Chondrocyte (in vitro differentiated cells): Measurements from ENCODE around the gene MED16. TPM values are rescaled to one million over a fixed set of nuclear protein-coding genes. Genes with fewer than 3 reads are reported as not detected.

Experiments
- DNase-seq: peaks from one replicate; pipeline ENCODE4 v3.0.0; 2021; ENCODE audit warnings: mixed read lengths, low spot score
- H3K27ac Mint-ChIP-seq: one replicate; pipeline ENCODE4 v1.8.0; 2021; ENCODE audit warnings: mild to moderate bottlenecking, moderate library complexity, mixed read lengths; ENCODE audit not compliant: unreplicated experiment
- H3K27me3 Mint-ChIP-seq: 2 replicates; pipeline ENCODE4 v1.8.0; 2021; ENCODE audit warnings: low read depth, mixed read lengths
- H3K36me3 Mint-ChIP-seq: 2 replicates; pipeline ENCODE4 v1.8.0; 2021; ENCODE audit warnings: low read depth, mixed read lengths
- H3K4me1 Mint-ChIP-seq: 2 replicates; pipeline ENCODE4 v1.8.0; 2021; ENCODE audit warnings: low read depth, mild to moderate bottlenecking, mixed read lengths
- H3K4me3 Mint-ChIP-seq: one replicate; pipeline ENCODE4 v1.8.0; 2021; ENCODE audit warnings: mild to moderate bottlenecking, moderate library complexity, mixed read lengths; ENCODE audit not compliant: unreplicated experiment
- H3K9me3 Mint-ChIP-seq: 2 replicates; pipeline ENCODE4 v1.8.0; 2021; ENCODE audit warnings: low read depth, mixed read lengths
- total RNA-seq: library from RNA; stranded (reverse); gene quantifications from 3 replicates; pipeline ENCODE4 v1.2.1, GENCODE V29; 2021
- TF ChIP-seq, protein P1 (sequence below): fragments of 200-600 bp; sonication (generic); IDR thresholded peaks from 2 replicates; pipeline ENCODE4 v1.5.0; 2021; ENCODE audit warnings: antibody characterized with exemption, mild to moderate bottlenecking, moderate library complexity

MED16 gene
- total RNA-seq, 1 donor from 2014 or later = 47.0 TPM

DNA sequence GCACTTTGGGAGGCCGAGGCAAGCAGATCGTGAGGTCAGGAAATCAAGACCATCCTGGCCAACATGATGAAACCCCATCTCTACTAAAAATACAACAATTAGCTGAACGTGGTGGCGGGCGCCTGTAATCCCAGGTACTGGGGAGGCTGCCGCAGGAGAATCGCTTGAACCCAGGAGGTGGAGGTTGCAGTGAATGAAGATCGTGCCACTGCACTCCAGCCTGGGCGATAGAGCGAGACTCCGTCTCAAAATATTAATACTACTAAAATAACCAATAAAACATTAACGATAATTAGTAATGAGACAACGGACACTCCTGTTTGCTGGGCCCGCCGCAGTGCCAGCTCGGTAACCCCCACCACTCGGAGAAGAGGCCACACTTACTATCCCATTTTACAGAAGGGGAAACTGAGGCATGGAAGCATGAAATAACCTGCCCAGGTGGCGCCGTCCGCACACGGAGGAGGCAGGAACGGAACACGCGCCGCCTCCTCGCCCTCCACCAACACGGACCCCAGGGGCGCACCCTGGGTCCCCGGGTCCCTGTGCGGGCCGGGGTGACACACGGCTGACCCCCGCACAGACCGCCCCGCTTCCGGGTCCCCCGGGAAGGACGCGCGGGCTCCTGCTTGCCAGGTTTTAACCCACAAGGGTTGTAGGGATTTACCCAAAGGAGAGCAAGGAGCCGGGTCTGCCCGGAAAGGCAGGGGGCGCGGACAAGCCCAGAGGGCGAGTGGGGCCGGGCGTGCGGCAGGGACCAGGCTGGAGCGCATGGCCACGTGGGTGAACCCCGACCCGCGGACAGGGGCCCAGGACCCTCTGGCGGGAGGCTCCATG, 18.4 kb upstream of the MED16 start:
- peak overlapping the region; percentile 63 for H3K4me3 Mint-ChIP-seq
- H3K27me3 Mint-ChIP-seq = no peaks in the 10 kb centered on the region
- no peaks in the 10 kb centered on the region for H3K9me3 Mint-ChIP-seq
- no peak overlapping the region for H3K27ac Mint-ChIP-seq
- no peaks in the 10 kb centered on the region for H3K36me3 Mint-ChIP-seq
- peaks cover 11% of the 10 kb centered on the region for H3K4me1 Mint-ChIP-seq
- DNase-seq = no peak
- TF ChIP-seq, protein P1, sequence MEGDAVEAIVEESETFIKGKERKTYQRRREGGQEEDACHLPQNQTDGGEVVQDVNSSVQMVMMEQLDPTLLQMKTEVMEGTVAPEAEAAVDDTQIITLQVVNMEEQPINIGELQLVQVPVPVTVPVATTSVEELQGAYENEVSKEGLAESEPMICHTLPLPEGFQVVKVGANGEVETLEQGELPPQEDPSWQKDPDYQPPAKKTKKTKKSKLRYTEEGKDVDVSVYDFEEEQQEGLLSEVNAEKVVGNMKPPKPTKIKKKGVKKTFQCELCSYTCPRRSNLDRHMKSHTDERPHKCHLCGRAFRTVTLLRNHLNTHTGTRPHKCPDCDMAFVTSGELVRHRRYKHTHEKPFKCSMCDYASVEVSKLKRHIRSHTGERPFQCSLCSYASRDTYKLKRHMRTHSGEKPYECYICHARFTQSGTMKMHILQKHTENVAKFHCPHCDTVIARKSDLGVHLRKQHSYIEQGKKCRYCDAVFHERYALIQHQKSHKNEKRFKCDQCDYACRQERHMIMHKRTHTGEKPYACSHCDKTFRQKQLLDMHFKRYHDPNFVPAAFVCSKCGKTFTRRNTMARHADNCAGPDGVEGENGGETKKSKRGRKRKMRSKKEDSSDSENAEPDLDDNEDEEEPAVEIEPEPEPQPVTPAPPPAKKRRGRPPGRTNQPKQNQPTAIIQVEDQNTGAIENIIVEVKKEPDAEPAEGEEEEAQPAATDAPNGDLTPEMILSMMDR = no peak

DNA sequence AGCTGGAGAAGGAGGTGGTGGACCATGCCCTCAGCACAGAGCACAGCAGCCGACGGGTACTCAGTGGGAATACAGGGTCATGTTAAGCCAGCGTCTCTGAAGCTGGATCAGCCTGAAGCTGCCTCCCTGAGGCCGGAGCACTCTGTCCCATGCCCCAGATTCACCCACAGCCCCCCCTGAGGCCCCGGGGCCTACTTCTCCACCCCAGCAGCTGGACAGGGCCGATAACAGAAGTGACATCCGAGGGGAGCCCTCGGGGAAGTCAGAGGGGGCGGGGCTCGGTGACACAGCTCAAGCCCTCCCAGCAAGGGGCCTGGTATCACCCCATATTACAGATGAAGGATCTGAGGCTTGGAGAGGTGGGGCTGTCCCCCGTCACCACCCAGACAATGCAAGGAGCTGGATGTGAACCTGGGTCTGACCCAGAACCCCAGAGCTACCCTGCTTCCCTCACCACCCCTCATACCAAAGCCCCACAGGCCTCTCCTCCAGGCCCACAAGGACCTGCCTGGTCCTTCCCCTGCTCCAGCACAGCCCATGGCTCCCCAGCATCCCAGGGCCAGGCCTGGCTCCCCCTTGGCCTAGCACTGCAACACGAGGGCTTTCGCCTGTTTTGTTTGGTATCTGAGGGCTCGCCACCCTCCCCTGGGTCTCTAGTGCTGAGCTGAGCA, 14.3 kb upstream of the MED16 start:
- H3K4me1 Mint-ChIP-seq = peaks cover 7% of the 10 kb centered on the region
- no peak overlapping the region for H3K4me3 Mint-ChIP-seq
- peak; percentile 59 for DNase-seq
- TF ChIP-seq, protein P1 = no peak
- no peaks in the 10 kb centered on the region for H3K27me3 Mint-ChIP-seq
- H3K9me3 Mint-ChIP-seq = no peaks in the 10 kb centered on the region
- no peaks in the 10 kb centered on the region for H3K36me3 Mint-ChIP-seq
- no peak overlapping the region for H3K27ac Mint-ChIP-seq

DNA sequence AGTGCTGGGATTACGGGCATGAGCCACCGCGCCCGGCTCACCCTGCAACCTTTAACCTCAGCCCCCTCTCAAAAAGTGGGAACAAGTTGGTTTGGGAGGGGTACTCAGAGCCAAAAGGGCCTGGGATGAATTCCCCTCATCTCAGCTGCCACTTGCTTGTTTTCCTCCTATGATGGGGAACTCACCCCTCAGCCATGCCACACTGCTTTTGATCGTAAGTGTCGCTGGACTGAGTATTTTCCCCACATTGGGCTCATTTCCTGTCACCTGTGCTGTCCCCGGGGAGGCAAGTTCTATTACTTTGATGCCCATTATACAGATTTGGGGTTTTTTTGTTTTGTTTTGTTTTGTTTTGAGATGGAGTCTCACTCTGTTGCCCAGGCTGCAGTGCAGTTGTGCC, 13.5 kb upstream of the MED16 start:
- no peak for DNase-seq
- TF ChIP-seq, protein P1 = no peak
- Mint-ChIP-seq H3K4me1 (peaks cover 7% of the 10 kb centered on the region), H3K36me3 (no peaks in the 10 kb centered on the region), H3K27ac (no peak overlapping the region), H3K27me3 (no peaks in the 10 kb centered on the region), H3K4me3 (no peak overlapping the region), H3K9me3 (no peaks in the 10 kb centered on the region)

DNA sequence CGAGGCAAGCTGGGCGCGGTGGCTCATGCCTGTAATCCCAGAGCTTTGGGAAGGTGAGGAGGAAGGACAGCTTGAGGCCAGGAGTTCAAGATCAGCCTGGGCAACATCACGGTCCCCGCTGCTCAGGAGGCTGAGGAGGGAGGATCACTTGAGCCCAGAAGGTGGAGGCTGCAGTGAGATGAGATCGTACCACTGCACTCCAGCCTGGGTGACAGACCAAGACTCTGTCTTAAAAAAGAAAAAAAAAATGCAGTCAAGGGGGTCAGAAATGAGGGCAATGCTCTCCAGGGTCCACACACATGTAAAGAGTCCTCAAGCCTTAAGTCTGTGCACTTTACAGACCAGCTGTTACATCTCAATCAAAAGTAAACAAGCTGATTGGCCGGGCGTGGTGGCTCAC, 11.6 kb upstream of the MED16 start:
- H3K36me3 Mint-ChIP-seq = no peaks in the 10 kb centered on the region
- H3K27me3 Mint-ChIP-seq = no peaks in the 10 kb centered on the region
- no peak overlapping the region for H3K27ac Mint-ChIP-seq
- H3K4me1 Mint-ChIP-seq = peaks cover 7% of the 10 kb centered on the region
- H3K4me3 Mint-ChIP-seq = no peak overlapping the region
- TF ChIP-seq, protein P1 = no peak
- no peaks in the 10 kb centered on the region for H3K9me3 Mint-ChIP-seq
- no peak for DNase-seq

DNA sequence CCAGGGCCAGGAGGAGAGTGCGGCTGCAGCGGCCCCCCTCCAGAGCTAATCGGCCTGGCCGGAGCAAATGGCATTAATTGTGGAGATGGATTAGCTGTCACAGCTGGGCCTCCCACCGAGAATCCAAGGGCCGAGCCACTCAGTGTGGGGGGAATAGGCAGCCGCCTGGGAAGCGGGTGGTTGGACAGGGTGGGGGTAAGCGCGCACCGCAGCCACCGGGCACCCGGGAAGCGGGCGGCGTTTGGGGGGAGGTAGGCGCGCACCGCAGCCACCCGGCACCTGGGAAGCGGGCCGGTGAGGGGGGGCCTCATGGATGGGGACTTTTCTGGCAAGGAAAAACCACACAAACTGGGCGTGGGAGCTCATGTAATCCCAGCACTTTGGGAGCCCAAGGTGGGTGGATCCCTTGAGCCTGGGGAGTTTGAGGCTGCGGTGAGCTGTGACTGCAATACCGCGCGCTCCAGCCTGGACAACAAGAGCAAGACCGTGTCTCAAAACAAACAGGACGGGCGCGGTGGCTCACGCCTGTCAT, 10.3 kb upstream of the MED16 start:
- Mint-ChIP-seq H3K4me1 (no peaks in the 10 kb centered on the region), H3K4me3 (no peak overlapping the region), H3K36me3 (no peaks in the 10 kb centered on the region), H3K9me3 (no peaks in the 10 kb centered on the region), H3K27me3 (no peaks in the 10 kb centered on the region), H3K27ac (no peak overlapping the region)
- TF ChIP-seq, protein P1 = no peak
- DNase-seq = peak; percentile 67
